ENCODE measurements around the gene PIK3R5.
"Not testable (repeated sequence)": the region's sequence is repeated elsewhere in the genome, so short reads cannot be mapped to it uniquely, and the experiment has no call there.

Gene PIK3R5

GRCh38 chr17:8965394-8966168, at the start of gene PIK3R5:
Gene PIK3R5, minus strand, starts transcription at chr17:8965707. Its CDS starts 54,213 bp downstream, at chr17:8911494.
- no peak for DNase-seq

GRCh38 chr17:9011001-9011400, 45.5 kb upstream of the PIK3R5 start:
- DNase-seq = no peak

GRCh38 chr17:9009737-9010136, 44.2 kb upstream of the PIK3R5 start:
- no peak for DNase-seq

GRCh38 chr17:9009096-9009495, 43.6 kb upstream of the PIK3R5 start:
- DNase-seq = no peak

GRCh38 chr17:9007052-9007714, 41.7 kb upstream of the PIK3R5 start:
- no peak for DNase-seq

GRCh38 chr17:9006175-9006767, 40.8 kb upstream of the PIK3R5 start:
- no peak for DNase-seq

- no peak for DNase-seq
Observed at GRCh38 chr17:9004961-9005285, 39.4 kb upstream of the PIK3R5 start.

GRCh38 chr17:9004132-9004960, 38.8 kb upstream of the PIK3R5 start:
- DNase-seq = no peak

GRCh38 chr17:9003355-9004131, 38.0 kb upstream of the PIK3R5 start:
- no peak for DNase-seq

- DNase-seq = peak; percentile 54
Observed at GRCh38 chr17:9002606-9003354, 37.3 kb upstream of the PIK3R5 start.

GRCh38 chr17:9002227-9002605, 36.7 kb upstream of the PIK3R5 start:
- DNase-seq = no peak

GRCh38 chr17:9001559-9001958, 36.1 kb upstream of the PIK3R5 start:
- no peak for DNase-seq

GRCh38 chr17:8997994-8998628, 32.6 kb upstream of the PIK3R5 start:
- DNase-seq = no peak

GRCh38 chr17:8995711-8996110, 30.2 kb upstream of the PIK3R5 start:
- DNase-seq = no peak

- DNase-seq = peak; percentile 74
Observed at GRCh38 chr17:8994319-8994718, 28.8 kb upstream of the PIK3R5 start.

GRCh38 chr17:8991514-8992285, 26.2 kb upstream of the PIK3R5 start:
- DNase-seq = peak; percentile 74

GRCh38 chr17:8988263-8988935, 22.9 kb upstream of the PIK3R5 start:
- not testable (repeated sequence) for DNase-seq

GRCh38 chr17:8986295-8986694, 20.8 kb upstream of the PIK3R5 start:
- no peak for DNase-seq

- no peak for DNase-seq
Observed at GRCh38 chr17:8985054-8985701, 19.7 kb upstream of the PIK3R5 start.
